Motor neuron (in vitro differentiated cells): Measurements from ENCODE around the gene APBB2. TPM values are rescaled to one million over a fixed set of nuclear protein-coding genes. Genes with fewer than 3 reads are reported as not detected.
A peak's percentile ranks its signal among the peaks of the same experiment; 100 is the strongest.

ENCODE experiments used
- ATAC-seq, 8 experiments: fragments of 200-7000 bp; cut with Tn5 transposase; replicated peaks in 6 of 8; 2 replicates each; pipeline ENCODE4 v1.8.0; 2021; ENCODE audit warnings: mild to moderate bottlenecking in 8 of 8, moderate library complexity in 8 of 8
- H3K27ac ChIP-seq, 2 donors: fragments of 250-450 bp; sonication (Bioruptor Pico); 2 replicates each; pipeline ENCODE4 v1.9.0; 2021; ENCODE audit warnings: antibody characterized with exemption in 2 of 2, mild to moderate bottlenecking in 2 of 2, moderate library complexity in 1 of 2
- H3K4me1 ChIP-seq, 2 donors: fragments of 250-450 bp; sonication (Bioruptor Pico); replicated peaks in 1 of 2; 2 replicates each; pipeline ENCODE4 v1.6.1; 2021; ENCODE audit warnings: antibody characterized with exemption in 2 of 2, mild to moderate bottlenecking in 2 of 2, moderate library complexity in 1 of 2
- H3K4me3 ChIP-seq, 5 donors: fragments of 250-450 bp; sonication (Bioruptor Pico); 2 replicates each; pipeline ENCODE4 v1.9.0; 2021; ENCODE audit warnings: antibody characterized with exemption in 5 of 5, mild to moderate bottlenecking in 5 of 5, moderate library complexity in 4 of 5
- WGBS, 10 experiments: fragments of 450-650 bp; shearing (Covaris generic); methylation state at CpG; one replicate each; pipeline ENCODE4 v1.0.0; 2022; 5-methylcytosine and 5-hydroxymethylcytosine counted together
- in situ Hi-C, 9 experiments: fragments of 400-800 bp; cut with MboI; loops; one replicate each; pipeline ENCODE4 v1.15.0; 2021; ENCODE audit warnings: low sequenced_read_pairs in 9 of 9, low pct_unique_long_range_greater_than_20kb in 2 of 9; ENCODE audit not compliant: unreplicated experiment in 9 of 9
- total RNA-seq, 8 experiments: library from RNA; unstranded; fragments of 300-600 nt; gene quantifications; 2 replicates each; pipeline versions ENCODE4 v1.2.3 to v1.2.4, GENCODE V29; 2022

APBB2 gene
- total RNA-seq, 8 experiments from 2014 or later, result 32.2 to 68.9 (median 52.0) TPM

- WGBS, 10 experiments, result 49 to 100% (median 87%) methylated on average over 1 to 4 of the region's 4 CpGs
- in situ Hi-C loops, result loop anchor here in 3 of 9 experiments (25.0 kb wide), 3 partner anchors 216 to 466 kb away; partner anchors contain the start of gene NSUN7 (in 1 of the 3)
- H3K27ac ChIP-seq, result no peak overlapping the region
- no peaks in the 10 kb centered on the region for H3K4me1 ChIP-seq
- ATAC-seq, result no peak
- H3K4me3 ChIP-seq, result no peak overlapping the region
These were observed 11.3 kb downstream of the APBB2 start for GRCh38 chr4:41202820-41203568.

- Histone ChIP-seq H3K4me3 (no peak overlapping the region), H3K27ac (no peak overlapping the region), H3K4me1 (no peaks in the 10 kb centered on the region)
- ATAC-seq, result no peak
- WGBS, 10 experiments, result 67 to 100% (median 90%) methylated on average over 1 to 4 of the region's 4 CpGs
- in situ Hi-C loops, result loop anchor here in 3 of 9 experiments (25.0 kb wide), 3 partner anchors 215 to 465 kb away; partner anchors contain the start of gene NSUN7 (in 1 of the 3)
These were observed 12.0 kb downstream of the APBB2 start for GRCh38 chr4:41202356-41202755.

GRCh38 chr4:41200486-41201017 lies 13.8 kb downstream of the APBB2 start:
- no peak overlapping the region for H3K27ac ChIP-seq
- in situ Hi-C loops, result loop anchor here in 3 of 9 experiments (25.0 kb wide), 3 partner anchors 213 to 463 kb away; partner anchors contain the start of gene NSUN7 (in 1 of the 3)
- peak in 1 of 8 experiments; percentile 23 for ATAC-seq
- H3K4me3 ChIP-seq, result no peak overlapping the region
- H3K4me1 ChIP-seq, result no peaks in the 10 kb centered on the region
- WGBS, 10 experiments, result 50 to 96% (median 86%) methylated on average over 1 to 4 of the region's 4 CpGs; no CpG with 5 or more reads in 1 of the 10 experiments

- H3K4me1 ChIP-seq, result no peaks in the 10 kb centered on the region
These were observed 14.6 kb downstream of the APBB2 start for GRCh38 chr4:41199788-41200187.

GRCh38 chr4:41197996-41198395 lies 16.3 kb downstream of the APBB2 start:
- in situ Hi-C loops, result loop anchor here in 1 of 9 experiments (25.0 kb wide), 1 partner anchor 261 kb away; no protein-coding TSS in a partner anchor
- peak in 2 of 8 experiments; percentile 61 to 77 for ATAC-seq
- 50 to 100% (median 100%) methylated on average over 1 to 2 of the region's 2 CpGs; no CpG with 5 or more reads in 1 of the 10 experiments for WGBS, 10 experiments
- Histone ChIP-seq H3K4me3 (no peak overlapping the region), H3K27ac (no peak overlapping the region), H3K4me1 (no peaks in the 10 kb centered on the region)

More at GRCh38 chr4:41199788-41200187, 14.6 kb downstream of the APBB2 start:
- H3K27ac ChIP-seq, result no peak overlapping the region
- no peak for ATAC-seq
- in situ Hi-C loops, result loop anchor here in 4 of 9 experiments (25.0 kb wide), 3 partner anchors 212 to 462 kb away; partner anchors contain the start of gene NSUN7 (in 1 of the 4)
- WGBS, 10 experiments, result 46 to 93% (median 83%) methylated on average over 1 to 3 of the region's 3 CpGs; no CpG with 5 or more reads in 1 of the 10 experiments
- H3K4me3 ChIP-seq, result no peak overlapping the region

GRCh38 chr4:41197495-41197894 lies 16.8 kb downstream of the APBB2 start:
- Histone ChIP-seq H3K4me3 (no peak overlapping the region), H3K4me1 (no peaks in the 10 kb centered on the region), H3K27ac (no peak overlapping the region)
- in situ Hi-C loops, result loop anchor here in 1 of 9 experiments (25.0 kb wide), 1 partner anchor 260 kb away; no protein-coding TSS in a partner anchor
- 80 to 100% (median 100%) methylated on average over 1 to 3 of the region's 3 CpGs; no CpG with 5 or more reads in 2 of the 10 experiments for WGBS, 10 experiments
- ATAC-seq, result no peak

- H3K4me1 ChIP-seq, result no peaks in the 10 kb centered on the region
- in situ Hi-C loops, result loop anchor here in 1 of 9 experiments (25.0 kb wide), 1 partner anchor 259 kb away; no protein-coding TSS in a partner anchor
- 21 to 97% (median 88%) methylated on average over 3 to 6 of the region's 6 CpGs for WGBS, 10 experiments
- no peak overlapping the region for H3K4me3 ChIP-seq
- H3K27ac ChIP-seq, result no peak overlapping the region
- ATAC-seq, result peak in 1 of 8 experiments; percentile 18
These were observed 17.6 kb downstream of the APBB2 start for GRCh38 chr4:41196633-41197332.

- Histone ChIP-seq H3K4me3 (no peak overlapping the region), H3K4me1 (no peaks in the 10 kb centered on the region), H3K27ac (no peak overlapping the region)
- 71 to 100% (median 84%) methylated on average over 2 to 3 of the region's 3 CpGs for WGBS, 10 experiments
- ATAC-seq, result no peak
- in situ Hi-C loops, result loop anchor here in 1 of 9 experiments (25.0 kb wide), 1 partner anchor 255 kb away; no protein-coding TSS in a partner anchor
These were observed 22.2 kb downstream of the APBB2 start for GRCh38 chr4:41192136-41192535.

- in situ Hi-C loops, result loop anchor here in 1 of 9 experiments (25.0 kb wide), 1 partner anchor 252 kb away; no protein-coding TSS in a partner anchor
- WGBS, 10 experiments, result 42 to 90% (median 55%) methylated on average over 1 to 2 of the region's 2 CpGs; no CpG with 5 or more reads in 3 of the 10 experiments
- Histone ChIP-seq H3K4me1 (no peaks in the 10 kb centered on the region), H3K4me3 (no peak overlapping the region), H3K27ac (no peak overlapping the region)
- no peak for ATAC-seq
These were observed 24.7 kb downstream of the APBB2 start for GRCh38 chr4:41189666-41190065.

- H3K4me1 ChIP-seq, result no peaks in the 10 kb centered on the region
- WGBS, 10 experiments, result 40 to 100% (median 65%) methylated on average over 1 to 2 of the region's 2 CpGs; no CpG with 5 or more reads in 5 of the 10 experiments
- peak in 1 of 8 experiments; percentile 38 for ATAC-seq
- in situ Hi-C loops, result loop anchor here in 1 of 9 experiments (25.0 kb wide), 1 partner anchor 252 kb away; no protein-coding TSS in a partner anchor
- no peak overlapping the region for H3K27ac ChIP-seq
- H3K4me3 ChIP-seq, result no peak overlapping the region
These were observed 25.3 kb downstream of the APBB2 start for GRCh38 chr4:41189076-41189475.

GRCh38 chr4:41185614-41186592 lies 28.4 kb downstream of the APBB2 start:
- 19 to 100% (median 89%) methylated on average over 1 to 5 of the region's 5 CpGs; no CpG with 5 or more reads in 1 of the 10 experiments for WGBS, 10 experiments
- Histone ChIP-seq H3K4me1 (no peaks in the 10 kb centered on the region), H3K27ac (no peak overlapping the region), H3K4me3 (no peak overlapping the region)
- in situ Hi-C loops, result loop anchor here in 1 of 9 experiments (25.0 kb wide), 1 partner anchor 249 kb away; no protein-coding TSS in a partner anchor
- ATAC-seq, result peak in 3 of 8 experiments; percentile 12 to 65 (median 39)
